GM23248 (cell line): ENCODE measurements around the gene MARK3.

Experiments used
- EZH2 ChIP-seq: fragments of 200-600 bp; sonication (generic); IDR thresholded peaks from 2 replicates; pipeline ENCODE4 v1.6.1; 2018; ENCODE audit warnings: antibody characterized with exemption, mild to moderate bottlenecking; ENCODE audit not compliant: insufficient read depth, poor library complexity, severe bottlenecking
- EZH2phosphoT487 ChIP-seq: fragments of 200-600 bp; sonication (generic); IDR thresholded peaks from 2 replicates; pipeline ENCODE4 v1.6.1; 2018; ENCODE audit warnings: antibody characterized with exemption, moderate library complexity, mild to moderate bottlenecking, low read depth; ENCODE audit not compliant: insufficient read depth

DNA sequence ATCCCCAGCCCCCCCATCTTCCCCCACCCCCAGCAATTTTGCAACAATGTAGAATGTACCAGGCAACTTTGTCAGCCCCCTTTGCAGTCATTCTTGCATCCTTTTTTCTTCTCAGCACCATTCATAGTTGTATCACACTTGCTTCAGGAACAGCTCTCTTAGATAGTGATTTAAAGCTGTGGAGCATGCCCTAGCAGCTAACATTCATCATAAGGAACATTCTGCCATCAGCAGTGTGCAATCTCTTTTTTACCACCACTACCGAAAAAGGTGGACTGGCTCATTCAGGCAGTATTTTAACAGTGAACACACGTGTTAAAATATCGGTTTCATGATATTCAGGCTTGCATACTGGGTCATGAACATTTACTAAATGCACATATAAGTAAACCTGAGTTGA, 45.1 kb downstream of the MARK3 start:
- TF ChIP-seq EZH2, result no peak
- TF ChIP-seq EZH2phosphoT487, result no peak
